Smooth muscle cell (in vitro differentiated cells): ENCODE measurements around the gene VRK2. TPM values are rescaled to one million over a fixed set of nuclear protein-coding genes. Genes with fewer than 3 reads are reported as not detected.

Experiments used
- DNase-seq: peaks from one replicate; lab custom pipeline; 2025; ENCODE audit not compliant: unreplicated experiment; lab: John Stamatoyannopoulos, UW
- H2AFZ ChIP-seq: fragments of 200-600 bp; sonication (generic); 2 replicates; pipeline ENCODE4 v1.6.0; 2016; ENCODE audit warnings: antibody characterized with exemption, low read depth, mild to moderate bottlenecking
- H3F3A ChIP-seq: fragments of 200-600 bp; sonication (generic); 2 replicates; pipeline ENCODE4 v1.6.0; 2017; ENCODE audit warnings: antibody characterized with exemption, low read depth
- H3K27ac ChIP-seq: fragments of 200-600 bp; sonication (generic); 2 replicates; pipeline ENCODE4 v1.5.1; 2016; ENCODE audit warnings: low read depth, mild to moderate bottlenecking
- H3K27me3 ChIP-seq: fragments of 200-600 bp; sonication (generic); 2 replicates; pipeline ENCODE4 v1.6.1; 2016; ENCODE audit warnings: low read depth, mild to moderate bottlenecking
- H3K36me3 ChIP-seq: fragments of 200-600 bp; sonication (generic); 2 replicates; pipeline ENCODE4 v1.5.1; 2016; ENCODE audit warnings: low read depth
- H3K4me1 ChIP-seq: fragments of 200-600 bp; sonication (generic); 2 replicates; pipeline ENCODE4 v1.5.1; 2016; ENCODE audit warnings: low read depth
- H3K4me2 ChIP-seq: fragments of 200-600 bp; sonication (generic); 2 replicates; pipeline ENCODE4 v1.6.0; 2016; ENCODE audit warnings: mild to moderate bottlenecking
- H3K4me3 ChIP-seq: fragments of 200-600 bp; sonication (generic); 2 replicates; pipeline ENCODE4 v1.5.1; 2016; ENCODE audit warnings: mild to moderate bottlenecking
- H3K79me2 ChIP-seq: fragments of 200-600 bp; sonication (generic); 2 replicates; pipeline ENCODE4 v1.6.0; 2016; ENCODE audit warnings: low read depth, mild to moderate bottlenecking
- H3K9ac ChIP-seq: fragments of 200-600 bp; sonication (generic); 2 replicates; pipeline ENCODE4 v1.6.0; 2016; ENCODE audit warnings: low read depth
- H3K9me3 ChIP-seq: fragments of 200-600 bp; sonication (generic); replicated peaks from 2 replicates; pipeline ENCODE4 v1.5.1; 2016; ENCODE audit warnings: low read depth
- H4K20me1 ChIP-seq: fragments of 200-600 bp; sonication (generic); 2 replicates; pipeline ENCODE4 v1.6.0; 2016; ENCODE audit warnings: low read depth
- CTCF ChIP-seq: fragments of 200-600 bp; sonication (generic); IDR thresholded peaks from 2 replicates; pipeline ENCODE4 v1.5.1; 2017; ENCODE audit warnings: borderline replicate concordance, mild to moderate bottlenecking, antibody characterized with exemption; ENCODE audit not compliant: insufficient read depth, poor library complexity, severe bottlenecking
- WGBS: methylation state at CpG from one replicate; pipeline ENCODE4 v1.1.7; 2016; ENCODE audit warnings: low lambda C conversion rate; 5-methylcytosine and 5-hydroxymethylcytosine counted together
- polyA plus RNA-seq: library from polyadenylated mRNA; unstranded; fragments of >200 nt; fragmentation: Nextera tagmentation; extraction: Ambion mirVana; gene quantifications from 2 replicates; pipeline ENCODE4 v1.2.1, GENCODE V29; 2016
- total RNA-seq: library from RNA; depleted of rRNA; stranded (reverse); fragments of >200 nt; gene quantifications from 2 replicates; pipeline ENCODE4 v1.2.3, GENCODE V29; 2014

VRK2 gene
- total and polyA plus RNA-seq, 2 experiments from 2014 or later: 22.2 to 35.5 TPM

GRCh38 chr2:58055033-58055786, 8.6 kb downstream of the VRK2 start:
- TF ChIP-seq CTCF: no peak
- H4K20me1 ChIP-seq: peaks cover 9% of the 10 kb centered on the region
- H3K4me3 ChIP-seq: no peak overlapping the region
- DNase-seq: no peak
- H3K9me3 ChIP-seq: no peaks in the 10 kb centered on the region
- H3K27me3 ChIP-seq: no peaks in the 10 kb centered on the region
- H3K79me2 ChIP-seq: peaks cover 19% of the 10 kb centered on the region
- peaks cover 5% of the 10 kb centered on the region for H3F3A ChIP-seq
- no peak overlapping the region for H3K27ac ChIP-seq
- H2AFZ ChIP-seq: no peak overlapping the region
- peaks cover 7% of the 10 kb centered on the region for H3K36me3 ChIP-seq
- no peak overlapping the region for H3K9ac ChIP-seq
- H3K4me2 ChIP-seq: peak overlapping the region; percentile 35
- WGBS: 62% methylated on average over 2 of the region's 2 CpGs
- H3K4me1 ChIP-seq: no peaks in the 10 kb centered on the region

- no peak overlapping the region for H3K4me3 ChIP-seq
- peaks cover 15% of the 10 kb centered on the region for H3K79me2 ChIP-seq
- 57% methylated on average over 9 of the region's 9 CpGs for WGBS
- peaks cover 14% of the 10 kb centered on the region for H3F3A ChIP-seq
- H3K36me3 ChIP-seq: peaks cover 7% of the 10 kb centered on the region
- peaks cover 9% of the 10 kb centered on the region for H4K20me1 ChIP-seq
- H3K27me3 ChIP-seq: no peaks in the 10 kb centered on the region
- H3K9ac ChIP-seq: no peak overlapping the region
- DNase-seq: no peak
- H2AFZ ChIP-seq: no peak overlapping the region
- TF ChIP-seq CTCF: no peak
- H3K4me1 ChIP-seq: no peaks in the 10 kb centered on the region
- no peaks in the 10 kb centered on the region for H3K9me3 ChIP-seq
- H3K4me2 ChIP-seq: peak overlapping the region; percentile 35
- H3K27ac ChIP-seq: no peak overlapping the region
These were observed 9.7 kb downstream of the VRK2 start for GRCh38 chr2:58056192-58056916.

- Histone ChIP-seq H3K79me2 (peaks cover 6% of the 10 kb centered on the region), H3K4me1 (no peaks in the 10 kb centered on the region), H3F3A (peaks cover 18% of the 10 kb centered on the region), H3K9ac (no peak overlapping the region), H3K4me3 (no peak overlapping the region), H3K9me3 (no peaks in the 10 kb centered on the region), H4K20me1 (peaks cover 16% of the 10 kb centered on the region), H3K27me3 (no peaks in the 10 kb centered on the region), H2AFZ (no peak overlapping the region), H3K27ac (no peak overlapping the region), H3K36me3 (peaks cover 7% of the 10 kb centered on the region), H3K4me2 (no peak overlapping the region)
- DNase-seq: no peak
- 83% methylated on average over 6 of the region's 6 CpGs for WGBS
- TF ChIP-seq CTCF: no peak
These were observed 11.3 kb downstream of the VRK2 start for GRCh38 chr2:58057707-58058530.
